Mesothelial cell of epicardium (in vitro differentiated cells): ENCODE data around the gene ERGIC1. TPM values are rescaled to one million over a fixed set of nuclear protein-coding genes. Genes with fewer than 3 reads are reported as not detected.

Source experiments
- DNase-seq, 2 experiments: peaks; one replicate each; pipeline ENCODE4 v3.0.0; 2021; ENCODE audit warnings: low spot score in 2 of 2; ENCODE audit not compliant: unreplicated experiment in 2 of 2
- H3K27ac Mint-ChIP-seq: 2 replicates; pipeline ENCODE4 v1.8.0; 2021; ENCODE audit warnings: mixed read lengths
- H3K27me3 Mint-ChIP-seq: 2 replicates; pipeline ENCODE4 v1.8.0; 2021; ENCODE audit warnings: low read depth, mixed read lengths
- H3K36me3 Mint-ChIP-seq: 2 replicates; pipeline ENCODE4 v1.8.0; 2021; ENCODE audit warnings: mixed read lengths
- H3K4me1 Mint-ChIP-seq: 2 replicates; pipeline ENCODE4 v1.8.0; 2021; ENCODE audit warnings: mixed read lengths
- H3K4me3 Mint-ChIP-seq: 2 replicates; pipeline ENCODE4 v1.8.0; 2021; ENCODE audit warnings: mild to moderate bottlenecking, moderate library complexity, mixed read lengths
- H3K9me3 Mint-ChIP-seq: 2 replicates; pipeline ENCODE4 v1.8.0; 2021; ENCODE audit warnings: mixed read lengths
- CTCF ChIP-seq: fragments of 200-600 bp; sonication (generic); IDR thresholded peaks from one replicate; pipeline ENCODE4 v1.5.0; 2021; ENCODE audit warnings: antibody characterized with exemption; ENCODE audit not compliant: unreplicated experiment
- total RNA-seq: library from RNA; stranded (reverse); gene quantifications from 3 replicates; pipeline ENCODE4 v1.2.1, GENCODE V29; 2021

The ERGIC1 gene
- total RNA-seq, 1 donor from 2014 or later = 107 TPM

GRCh38 chr5:172789687-172790495 is 44.2 kb upstream of the ERGIC1 start:
- DNase-seq = no peak
- H3K4me1 Mint-ChIP-seq = peaks cover 2% of the 10 kb centered on the region
- H3K4me3 Mint-ChIP-seq = no peak overlapping the region
- no peaks in the 10 kb centered on the region for H3K9me3 Mint-ChIP-seq
- no peaks in the 10 kb centered on the region for H3K27me3 Mint-ChIP-seq
- H3K27ac Mint-ChIP-seq = no peak overlapping the region
- H3K36me3 Mint-ChIP-seq = no peaks in the 10 kb centered on the region
- no peak for TF ChIP-seq CTCF

- Mint-ChIP-seq H3K27ac (no peak overlapping the region), H3K4me1 (peaks cover 2% of the 10 kb centered on the region)
These were observed 43.6 kb upstream of the ERGIC1 start for GRCh38 chr5:172790496-172790889.

GRCh38 chr5:172791286-172791685 is 42.8 kb upstream of the ERGIC1 start:
- Mint-ChIP-seq H3K36me3 (no peaks in the 10 kb centered on the region), H3K4me3 (no peak overlapping the region), H3K4me1 (peaks cover 2% of the 10 kb centered on the region), H3K27me3 (no peaks in the 10 kb centered on the region), H3K27ac (no peak overlapping the region), H3K9me3 (no peaks in the 10 kb centered on the region)
- no peak for TF ChIP-seq CTCF
- DNase-seq = no peak

More at GRCh38 chr5:172790496-172790889, 43.6 kb upstream of the ERGIC1 start:
- Mint-ChIP-seq H3K4me3 (no peak overlapping the region), H3K36me3 (no peaks in the 10 kb centered on the region), H3K27me3 (no peaks in the 10 kb centered on the region), H3K9me3 (no peaks in the 10 kb centered on the region)
- no peak for TF ChIP-seq CTCF
- no peak for DNase-seq

- no peaks in the 10 kb centered on the region for H3K27me3 Mint-ChIP-seq
- H3K36me3 Mint-ChIP-seq = no peaks in the 10 kb centered on the region
- no peaks in the 10 kb centered on the region for H3K9me3 Mint-ChIP-seq
- no peak for DNase-seq
- H3K4me3 Mint-ChIP-seq = no peak overlapping the region
- H3K27ac Mint-ChIP-seq = no peak overlapping the region
- TF ChIP-seq CTCF = no peak
- peaks cover 2% of the 10 kb centered on the region for H3K4me1 Mint-ChIP-seq
These were observed 42.2 kb upstream of the ERGIC1 start for GRCh38 chr5:172791726-172792445.

- no peak for DNase-seq
- H3K9me3 Mint-ChIP-seq = no peaks in the 10 kb centered on the region
- no peaks in the 10 kb centered on the region for H3K36me3 Mint-ChIP-seq
- no peak overlapping the region for H3K4me3 Mint-ChIP-seq
- H3K4me1 Mint-ChIP-seq = peaks cover 2% of the 10 kb centered on the region
- no peaks in the 10 kb centered on the region for H3K27me3 Mint-ChIP-seq
- no peak for TF ChIP-seq CTCF
- no peak overlapping the region for H3K27ac Mint-ChIP-seq
These were observed 41.1 kb upstream of the ERGIC1 start for GRCh38 chr5:172792701-172793570.
